Omental fat pad (tissue), 4 donors: Measurements from ENCODE around the gene APBB2. TPM values are rescaled to one million over a fixed set of nuclear protein-coding genes. Genes with fewer than 3 reads are reported as not detected.

Experiments
- ATAC-seq: fragments of 150-250 bp; one replicate; pipeline ENCODE4 v1.9.1; 2016; ENCODE audit warnings: mild to moderate bottlenecking, moderate library complexity; ENCODE audit not compliant: low FRiP score
- DNase-seq: peaks from one replicate; pipeline ENCODE4 v3.0.0-alpha.2; 2019; ENCODE audit warnings: low spot score
- CTCF ChIP-seq, 3 donors: fragments of 450-650 bp; IDR thresholded peaks; one replicate each; pipeline ENCODE4 v1.5.1; 2016 to 2017; ENCODE audit warnings: antibody characterized with exemption in 3 of 3, mild to moderate bottlenecking in 3 of 3, moderate library complexity in 2 of 3
- total RNA-seq, 4 donors: library from RNA; depleted of rRNA; stranded (reverse); fragments of >200 nt; gene quantifications; one replicate each; pipeline ENCODE4 v1.1.0, GENCODE V29; 2016

Gene APBB2
- total RNA-seq, 4 donors from 2014 or later, result 76.6 to 138 (median 113) TPM

GRCh38 chr4:40858962-40859361 lies 355.4 kb downstream of the APBB2 start:
- DNase-seq, result no peak
- ATAC-seq, result no peak
- no peak for TF ChIP-seq CTCF (IDR thresholded peaks at IDR 0.05)

- TF ChIP-seq CTCF (IDR thresholded peaks at IDR 0.05), result no peak
- ATAC-seq (no peak), DNase-seq (no peak)
Measured at GRCh38 chr4:40857956-40858355, 356.4 kb downstream of the APBB2 start.

GRCh38 chr4:40856840-40857362 lies 357.4 kb downstream of the APBB2 start:
- DNase-seq (no peak), ATAC-seq (peak; percentile 45)
- no peak for TF ChIP-seq CTCF (IDR thresholded peaks at IDR 0.05)

GRCh38 chr4:40856277-40856839 lies 358.0 kb downstream of the APBB2 start:
- no peak for TF ChIP-seq CTCF (IDR thresholded peaks at IDR 0.05)
- no peak for ATAC-seq
- DNase-seq, result no peak

GRCh38 chr4:40850496-40850895 lies 363.8 kb downstream of the APBB2 start:
- ATAC-seq, result no peak
- TF ChIP-seq CTCF (IDR thresholded peaks at IDR 0.05), result no peak
- no peak for DNase-seq

GRCh38 chr4:40848940-40849339 lies 365.4 kb downstream of the APBB2 start:
- ATAC-seq (no peak), DNase-seq (no peak)

More at GRCh38 chr4:40848940-40849339, 365.4 kb downstream of the APBB2 start:
- no peak for TF ChIP-seq CTCF (IDR thresholded peaks at IDR 0.05)
